HK-2 (cell line): Measurements from ENCODE around the gene KLHL29.

Experiments
- DNase-seq: peaks from one replicate; pipeline ENCODE4 v3.0.0-alpha.2; 2018; ENCODE audit not compliant: unreplicated experiment

The KLHL29 gene

DNA sequence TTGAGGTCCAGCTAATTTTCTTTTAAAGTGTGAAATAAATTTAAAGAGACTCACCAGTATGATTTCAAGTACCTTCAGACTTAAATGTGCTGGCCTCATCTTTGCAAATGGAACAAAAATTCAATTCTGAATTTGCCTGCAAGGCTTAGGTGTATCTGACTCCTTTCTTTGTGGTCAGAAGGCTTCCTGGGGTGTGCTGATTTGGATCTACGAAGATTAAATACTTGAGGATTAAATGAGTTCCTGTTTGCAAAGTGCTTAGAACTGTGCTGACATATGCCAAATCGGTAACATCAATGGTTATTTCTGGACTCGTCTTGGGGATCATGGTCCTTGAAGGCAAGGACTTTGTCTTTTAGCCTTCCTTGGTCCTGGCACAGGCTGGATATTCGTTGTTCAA lies 9.7 kb downstream of the KLHL29 start:
- no peak for DNase-seq

DNA sequence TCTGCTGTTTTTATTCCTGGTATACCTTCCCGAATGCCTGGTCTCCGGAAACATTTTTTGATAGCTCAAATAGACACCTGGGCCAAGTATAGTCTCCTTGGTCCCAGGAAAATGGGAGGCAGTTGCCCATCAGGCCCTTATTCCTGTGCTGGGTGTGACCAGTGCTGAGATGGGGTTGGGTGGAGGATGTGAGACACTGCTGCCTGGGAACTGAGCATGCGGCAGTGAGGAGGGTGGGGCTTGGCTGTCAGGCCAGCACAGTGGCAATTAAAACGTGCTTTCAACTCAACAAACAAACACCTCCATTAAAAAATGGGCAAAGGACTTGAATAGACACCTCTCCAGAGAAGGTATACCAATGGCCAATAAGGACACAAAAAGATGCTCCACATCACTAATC lies 12.5 kb downstream of the KLHL29 start:
- no peak for DNase-seq

DNA sequence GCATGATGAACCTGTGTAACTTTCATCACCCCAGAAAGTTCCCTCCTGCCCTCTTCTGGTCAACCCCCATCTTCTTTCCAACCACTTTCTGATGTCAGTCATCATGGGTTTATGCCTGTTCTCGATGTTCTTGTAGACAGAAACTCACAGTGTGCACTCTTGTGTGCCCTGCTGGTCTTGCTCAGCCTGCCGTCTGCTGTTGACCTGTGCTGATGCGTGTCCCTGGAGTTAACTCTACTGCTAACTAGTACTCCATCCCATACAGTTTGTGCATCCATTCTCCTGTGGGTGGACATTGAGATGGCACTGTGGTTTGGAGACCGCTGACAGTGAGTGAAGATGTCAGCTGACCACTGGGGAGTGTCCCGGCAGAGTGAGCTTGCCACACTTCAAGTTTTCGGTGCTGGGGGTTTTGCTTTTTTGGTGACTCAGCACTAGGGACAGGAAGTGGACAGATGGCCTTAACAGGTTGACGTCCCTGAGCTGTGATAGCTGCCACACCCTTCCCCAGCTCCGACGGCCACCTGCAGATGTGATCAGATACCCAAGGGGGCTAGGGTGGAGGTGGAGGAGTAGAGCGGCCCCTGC lies 14.8 kb downstream of the KLHL29 start:
- DNase-seq, result no peak

DNA sequence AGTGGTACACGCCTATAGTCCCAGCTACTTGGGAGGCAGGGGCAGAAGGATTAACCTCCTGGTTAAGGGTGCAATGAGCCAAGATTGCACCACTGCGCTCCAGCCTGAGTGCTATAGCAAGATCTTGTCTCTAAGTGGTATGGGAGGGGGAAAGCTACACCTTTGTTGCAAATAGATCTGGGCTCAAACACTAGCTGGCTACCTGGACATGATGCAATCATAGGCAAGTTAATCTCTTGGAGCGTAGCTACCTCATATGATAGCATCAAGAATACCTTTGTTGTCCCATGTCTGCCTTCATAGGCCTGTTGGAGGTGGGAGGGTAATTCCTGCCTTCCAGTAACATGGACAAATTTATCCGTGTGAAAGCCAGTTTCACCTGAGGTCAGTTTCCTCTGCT lies 15.7 kb downstream of the KLHL29 start:
- no peak for DNase-seq

DNA sequence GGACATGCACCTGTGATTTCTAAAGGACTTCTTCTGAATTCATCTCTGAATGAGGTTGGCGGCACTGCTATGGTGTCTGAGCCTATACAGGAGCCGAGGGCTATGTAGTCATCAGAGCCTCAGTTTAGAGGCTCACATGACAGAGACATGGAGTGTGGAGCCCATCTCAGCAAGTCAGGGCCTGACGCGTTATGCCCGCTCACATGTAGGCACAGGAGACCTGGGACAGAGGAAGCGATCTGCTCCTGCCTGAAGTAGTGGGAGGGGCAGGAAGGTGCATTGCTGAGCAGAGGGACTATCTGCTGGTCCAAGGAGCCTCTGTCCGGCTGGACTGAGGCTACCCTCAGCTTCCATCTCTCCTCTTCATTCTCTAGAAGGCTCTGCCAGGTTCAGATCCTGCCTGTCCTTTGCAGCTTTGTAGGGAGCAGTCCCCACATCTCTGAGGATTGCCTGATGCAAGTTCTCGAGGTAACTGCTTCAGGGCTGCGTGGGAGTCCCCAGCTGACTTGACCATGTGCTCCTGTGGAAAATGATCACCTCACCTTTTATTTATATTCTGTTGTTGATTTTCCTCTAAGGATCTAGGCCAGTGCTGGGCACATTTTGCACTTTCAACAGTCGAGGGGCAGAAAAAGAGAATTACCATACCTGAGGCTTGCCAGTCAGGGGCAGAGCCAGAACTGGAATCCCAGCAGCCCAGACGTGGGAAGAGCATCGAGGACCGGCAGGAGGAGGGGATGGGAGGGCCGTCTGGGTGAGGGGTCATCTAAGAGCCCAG lies 16.6 kb downstream of the KLHL29 start:
- no peak for DNase-seq

DNA sequence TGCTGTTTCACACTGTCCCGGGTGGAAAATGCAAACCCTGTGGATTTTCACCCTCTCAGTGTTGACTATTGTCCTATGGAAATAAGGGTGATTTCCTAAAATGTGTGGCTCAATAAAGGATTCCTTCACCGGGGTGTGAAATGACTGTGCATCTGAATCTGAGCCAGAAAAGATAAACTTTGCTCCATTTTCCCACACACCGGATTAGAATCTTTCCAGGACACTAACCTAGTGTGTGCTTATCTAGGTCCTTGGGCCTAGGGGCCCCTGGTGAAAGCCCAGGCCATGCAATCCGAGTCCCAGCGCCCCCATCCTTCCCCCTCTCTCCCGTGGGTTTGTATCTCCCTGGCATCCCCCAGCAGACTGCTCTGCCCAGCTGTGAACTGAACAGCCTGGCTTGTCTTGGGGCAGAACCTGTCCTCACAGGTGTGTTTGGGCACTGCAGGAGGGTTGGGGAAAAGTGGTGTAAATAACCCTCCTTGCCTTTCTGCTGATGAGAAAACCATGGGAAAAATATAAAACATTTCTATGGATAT lies 17.3 kb downstream of the KLHL29 start:
- no peak for DNase-seq

DNA sequence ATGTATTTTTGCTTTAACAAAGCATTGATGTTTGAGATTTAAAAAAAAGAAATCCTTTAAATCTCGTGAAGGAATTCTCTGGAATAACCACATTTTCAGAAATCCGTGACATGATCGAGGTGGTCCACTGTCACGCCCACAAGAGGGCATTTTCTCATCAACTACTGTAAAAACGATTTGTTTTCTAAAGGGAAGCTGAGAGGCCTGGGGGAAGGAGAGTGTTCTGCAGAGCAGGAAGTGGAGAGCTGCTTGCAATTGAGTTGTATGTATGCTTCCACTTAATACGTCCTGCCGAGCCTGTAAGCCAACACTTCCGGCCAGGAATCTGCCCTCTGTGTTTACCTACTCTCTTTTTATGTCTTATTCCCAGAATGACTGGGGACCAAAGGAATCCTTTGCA lies 19.4 kb downstream of the KLHL29 start:
- DNase-seq, result no peak

DNA sequence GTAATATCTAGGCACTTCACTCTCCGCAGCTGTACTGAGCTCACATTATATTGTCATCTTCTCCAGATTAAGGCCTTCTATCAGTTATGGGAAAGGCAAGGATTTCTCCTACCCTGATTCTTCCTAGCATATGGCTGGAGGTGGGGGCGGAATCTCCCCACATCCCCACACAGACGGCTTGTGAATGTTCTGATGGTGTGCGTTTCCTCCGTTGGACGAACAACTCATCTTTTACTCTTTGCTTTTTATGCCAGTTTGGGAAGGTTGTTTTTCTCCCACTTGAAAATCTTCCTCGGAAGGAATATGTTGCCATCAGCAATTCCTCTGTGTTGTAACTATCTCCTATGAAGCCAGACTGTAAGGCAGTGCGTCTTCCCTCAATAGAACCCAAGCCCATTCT lies 24.3 kb downstream of the KLHL29 start:
- DNase-seq, result no peak

DNA sequence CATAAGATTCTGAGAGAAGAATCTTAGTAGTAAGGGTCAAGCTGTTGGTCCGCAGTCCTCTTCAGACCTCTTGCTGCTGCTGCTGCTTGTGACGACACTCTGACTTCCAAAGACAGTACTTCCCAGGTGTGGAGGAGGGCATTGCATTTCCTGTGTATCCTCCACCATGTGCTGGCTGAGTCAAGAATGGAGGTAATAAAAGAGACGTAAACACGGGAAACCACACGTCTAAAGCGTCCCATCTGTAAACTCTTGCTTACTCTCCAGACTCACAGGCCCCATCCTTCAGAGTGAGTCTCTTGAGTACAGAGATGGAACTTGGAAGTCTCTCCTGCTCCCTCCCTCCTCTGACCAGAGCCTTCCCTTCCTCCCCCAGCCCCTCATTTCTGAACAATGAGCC lies 25.6 kb downstream of the KLHL29 start:
- no peak for DNase-seq

DNA sequence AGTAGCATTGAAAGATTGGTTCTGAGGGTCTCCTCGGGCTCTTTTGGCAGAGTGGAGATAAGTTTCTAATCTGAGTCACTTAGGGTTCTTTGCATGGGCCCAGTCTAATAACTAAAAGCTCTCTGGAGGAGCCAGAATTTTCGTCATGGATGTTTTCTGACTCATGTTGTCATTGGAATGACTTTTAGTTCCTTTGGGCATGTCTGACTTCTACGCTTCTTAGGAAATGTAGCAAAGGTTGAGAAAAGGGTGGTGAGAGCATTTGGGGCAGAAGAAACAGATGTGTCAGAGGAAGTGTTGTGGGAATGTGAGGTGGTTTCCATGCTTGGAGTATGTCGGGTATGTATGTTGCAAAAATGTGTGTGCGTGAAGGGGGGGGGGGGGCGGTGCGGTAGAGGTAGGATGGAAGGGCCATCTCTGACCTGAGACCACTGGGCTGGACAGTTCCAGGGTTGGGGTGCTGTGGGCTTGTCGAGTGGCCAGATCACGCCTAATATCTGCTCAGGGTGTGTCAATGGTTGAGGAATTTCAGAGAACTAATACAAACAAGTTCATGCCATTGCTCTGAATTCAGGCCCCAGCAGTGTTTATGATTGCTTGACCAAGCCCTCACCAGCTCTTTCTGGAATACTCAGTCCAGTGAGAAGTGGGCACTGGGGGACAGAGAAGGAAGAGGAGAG lies 26.9 kb downstream of the KLHL29 start:
- no peak for DNase-seq

DNA sequence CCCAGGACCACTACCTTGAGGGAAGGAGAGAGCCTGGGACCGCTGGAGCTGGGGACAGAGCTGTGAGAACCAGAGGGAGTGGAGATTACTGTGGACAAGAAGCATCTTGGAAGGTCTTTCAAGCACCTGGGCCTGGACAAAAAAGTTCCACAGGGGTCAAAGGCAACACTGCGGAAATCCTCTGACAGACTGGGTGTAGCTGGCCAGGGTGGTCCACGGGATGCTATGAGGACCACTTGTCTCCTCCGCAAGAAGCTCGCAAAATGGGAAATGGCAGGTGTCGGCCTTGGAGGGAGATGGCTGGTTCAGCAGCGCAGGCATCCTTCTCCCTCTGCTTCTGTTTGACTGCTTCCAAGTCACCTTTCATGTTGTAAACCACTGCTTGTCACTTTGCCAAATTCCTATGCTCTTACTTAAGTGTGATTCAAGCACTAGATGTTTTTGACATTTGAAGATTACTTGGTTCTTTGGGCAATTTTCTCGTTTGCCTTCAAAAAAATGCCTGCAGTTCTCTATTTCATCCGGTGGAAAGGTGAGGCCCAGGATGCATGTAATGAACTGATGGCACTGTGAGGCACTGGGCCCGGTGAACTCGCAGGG lies 27.7 kb downstream of the KLHL29 start:
- no peak for DNase-seq

DNA sequence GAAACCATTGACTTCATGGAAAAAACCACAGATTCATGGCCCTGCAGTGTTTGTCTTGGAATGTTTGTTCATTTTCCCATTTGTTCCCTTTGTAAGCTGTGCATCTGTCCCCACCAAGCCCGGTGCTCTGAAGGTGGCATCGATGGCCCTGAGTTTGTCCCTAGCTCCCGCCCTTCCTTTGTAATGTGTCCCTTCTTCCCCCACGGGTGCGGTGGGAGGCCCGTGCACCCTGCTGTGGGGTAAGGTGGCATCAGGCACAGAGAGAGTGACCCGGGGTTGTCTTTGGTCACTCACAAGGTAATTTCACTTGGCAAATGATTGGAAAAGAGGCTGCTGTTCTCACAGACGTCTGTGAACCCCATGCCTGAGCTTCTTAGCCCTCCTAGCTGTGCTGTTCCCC lies 28.7 kb downstream of the KLHL29 start:
- DNase-seq, result no peak

DNA sequence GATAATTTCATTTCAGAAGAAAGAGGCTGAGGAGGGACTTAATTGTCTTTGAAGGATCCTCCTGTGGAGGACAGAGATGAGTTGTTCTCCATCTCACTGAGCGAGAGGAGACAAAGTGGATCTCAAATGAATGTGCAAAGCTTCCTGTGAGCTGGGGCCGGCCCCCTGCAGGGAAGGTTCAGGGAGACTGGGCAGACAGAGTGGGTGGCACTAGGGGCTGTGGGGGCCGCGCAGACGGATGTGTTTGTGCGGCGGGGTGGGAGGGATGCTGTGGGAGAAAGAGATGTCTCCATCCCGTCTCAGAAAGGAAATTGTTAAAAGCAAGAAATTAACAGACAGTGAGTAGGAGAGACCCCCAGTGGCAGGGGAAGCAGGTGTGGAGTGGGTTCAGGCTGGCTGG lies 29.1 kb downstream of the KLHL29 start:
- no peak for DNase-seq

DNA sequence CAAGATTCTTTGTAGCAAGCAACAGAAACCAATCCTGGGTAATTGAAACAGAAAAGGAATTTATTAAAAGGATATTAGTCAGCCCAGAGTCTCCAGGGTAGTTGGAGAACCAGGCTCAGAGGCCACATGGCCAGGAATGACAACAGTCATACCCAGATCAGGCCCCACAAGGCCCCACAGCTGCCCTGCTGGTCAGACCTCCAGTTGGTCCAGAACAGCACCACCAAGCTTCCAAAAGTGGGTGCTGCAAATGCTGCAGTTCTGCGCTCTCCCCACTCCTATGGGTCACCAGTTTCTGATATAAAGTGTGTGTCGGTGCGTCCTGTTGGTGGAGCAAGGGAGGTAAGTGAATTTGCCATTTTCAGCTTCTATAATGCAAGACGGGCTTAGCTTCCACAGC lies 29.9 kb downstream of the KLHL29 start:
- DNase-seq, result peak; percentile 24

DNA sequence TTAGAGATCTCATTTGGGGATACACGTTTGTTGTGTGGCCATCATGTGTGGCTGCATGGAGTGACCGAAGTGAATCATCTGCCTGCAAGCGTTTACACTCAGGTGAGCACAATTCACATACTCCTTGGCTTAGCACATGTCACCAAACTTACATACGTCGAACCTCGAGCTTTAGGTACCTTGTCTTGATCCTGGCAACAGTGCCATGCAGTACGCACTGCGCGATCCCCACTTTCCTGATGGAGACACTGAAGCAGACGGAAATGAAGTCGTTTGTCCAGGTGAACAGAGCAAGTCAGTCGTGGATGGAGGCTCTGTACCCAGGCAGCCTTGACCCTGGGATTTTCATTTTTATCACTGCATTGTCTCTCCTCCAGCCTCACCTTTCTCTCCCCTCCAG lies 32.3 kb downstream of the KLHL29 start:
- no peak for DNase-seq

DNA sequence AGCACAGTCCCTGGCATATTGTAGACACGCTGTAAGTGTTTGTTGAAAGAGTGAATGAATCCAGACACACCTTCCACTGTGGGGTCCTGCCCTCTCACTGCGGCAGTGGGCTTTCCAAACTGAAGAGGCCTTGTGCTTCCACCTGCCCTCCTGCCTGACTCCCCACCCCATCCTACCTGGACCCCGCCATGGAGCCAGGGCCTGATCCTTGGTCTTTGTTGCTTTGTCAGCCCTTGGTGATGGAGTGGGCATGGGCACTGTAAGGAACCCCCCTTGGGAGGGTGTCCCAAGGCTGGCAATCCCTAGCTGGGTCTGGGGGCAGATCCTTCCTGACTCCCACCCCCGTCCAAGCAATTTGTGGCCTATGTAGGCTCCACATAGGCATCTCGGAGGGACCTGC lies 33.1 kb downstream of the KLHL29 start:
- DNase-seq, result no peak

DNA sequence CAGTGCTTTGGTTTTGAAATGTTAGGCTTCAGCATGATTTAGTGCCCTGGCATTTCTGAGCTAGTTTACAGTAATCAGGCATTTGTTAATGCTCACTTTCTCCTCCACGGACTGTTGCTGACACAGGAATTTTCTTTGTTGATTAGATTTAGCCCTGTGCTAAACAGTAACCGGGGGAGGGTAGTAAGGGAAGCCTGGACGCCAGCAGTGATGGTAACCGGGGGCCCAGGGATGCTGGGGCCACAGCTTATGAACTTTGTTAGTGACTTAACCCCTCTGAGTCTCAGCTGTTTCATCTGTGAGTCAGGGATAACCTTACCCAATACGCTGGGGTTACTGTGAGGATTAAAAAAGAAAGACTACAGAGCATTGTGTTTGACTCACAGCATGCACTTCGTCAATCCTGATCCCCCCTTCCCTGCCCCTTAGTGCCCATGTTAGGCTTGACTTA lies 33.5 kb downstream of the KLHL29 start:
- no peak for DNase-seq

DNA sequence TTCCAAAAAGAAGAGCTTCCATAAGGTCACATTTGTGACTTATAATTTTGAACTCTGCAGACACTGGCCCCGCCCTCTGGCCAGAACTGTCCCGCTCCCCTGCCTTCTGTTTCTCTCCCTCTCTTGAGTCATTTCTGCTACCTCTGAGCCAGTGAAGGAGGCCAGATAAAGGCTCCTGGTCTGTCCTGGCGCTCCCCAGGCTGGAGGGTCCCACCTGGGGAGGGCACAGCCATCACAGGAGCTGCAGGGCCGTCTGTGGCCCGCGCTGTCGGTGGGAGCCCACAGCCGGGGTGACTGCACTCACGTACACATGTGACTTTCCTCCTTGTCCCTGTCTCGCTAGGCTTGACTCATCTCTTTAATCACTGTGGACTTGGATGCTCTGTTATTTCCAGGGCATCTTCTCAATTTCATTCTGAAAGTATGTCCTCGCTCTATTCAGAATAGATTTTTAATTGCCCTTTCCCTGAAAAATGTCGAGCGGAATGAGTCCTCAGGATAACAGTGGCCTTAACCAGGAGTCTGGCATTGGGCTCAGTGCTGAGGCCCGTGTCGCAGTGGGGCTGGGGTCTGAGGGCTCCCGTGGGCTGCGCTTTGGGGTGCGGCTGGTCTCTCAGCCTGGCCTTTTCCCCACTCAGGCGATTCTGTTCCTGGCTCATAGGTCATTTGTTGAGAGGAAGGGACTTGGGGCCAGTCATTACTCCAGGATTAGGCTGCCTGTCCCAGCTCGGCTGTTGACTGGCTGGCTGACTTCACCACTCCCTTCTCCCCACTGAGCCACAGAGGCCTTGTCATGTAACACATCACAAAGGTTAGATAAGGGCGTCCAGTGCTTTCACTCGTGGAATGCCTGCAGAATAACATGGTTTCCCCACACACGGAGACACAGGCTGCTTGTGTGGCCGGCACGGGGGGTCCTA lies 34.5 kb downstream of the KLHL29 start:
- DNase-seq, result no peak

DNA sequence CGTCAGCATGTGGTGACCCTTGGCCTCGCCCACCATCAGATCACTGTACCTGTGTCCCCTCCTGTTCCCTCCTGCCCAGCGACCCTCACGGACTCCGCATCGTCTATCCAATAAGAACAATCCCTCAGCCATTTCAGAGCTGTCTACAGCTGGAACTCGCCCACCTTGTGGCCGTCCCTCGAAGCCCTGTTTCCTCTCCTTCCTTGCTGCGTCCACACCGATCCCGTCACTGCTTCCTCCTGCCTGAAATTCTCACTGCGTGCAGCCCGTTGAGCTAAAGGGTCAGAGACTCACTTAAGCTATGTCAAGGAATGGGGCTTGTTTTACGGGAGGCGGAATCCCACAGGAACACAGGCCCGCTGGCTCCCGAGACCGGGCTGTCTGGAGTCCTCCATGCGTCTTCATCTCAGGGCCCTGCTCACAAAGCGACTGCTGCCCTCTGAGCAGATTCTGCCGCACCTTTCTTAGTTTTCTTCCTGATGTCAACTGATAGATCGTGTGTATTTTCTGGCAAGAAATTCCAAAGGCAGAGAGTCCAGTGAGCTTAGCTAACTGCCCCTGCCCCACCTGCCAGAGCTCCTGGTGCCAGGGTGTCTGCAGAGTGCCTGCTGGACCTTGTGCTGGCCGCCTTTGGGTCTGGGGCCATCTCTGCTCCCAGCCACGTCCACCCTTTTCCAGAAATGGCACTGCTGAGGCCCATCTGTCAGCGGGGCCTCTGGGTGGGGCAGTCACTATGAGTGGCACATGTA lies 35.3 kb downstream of the KLHL29 start:
- no peak for DNase-seq

DNA sequence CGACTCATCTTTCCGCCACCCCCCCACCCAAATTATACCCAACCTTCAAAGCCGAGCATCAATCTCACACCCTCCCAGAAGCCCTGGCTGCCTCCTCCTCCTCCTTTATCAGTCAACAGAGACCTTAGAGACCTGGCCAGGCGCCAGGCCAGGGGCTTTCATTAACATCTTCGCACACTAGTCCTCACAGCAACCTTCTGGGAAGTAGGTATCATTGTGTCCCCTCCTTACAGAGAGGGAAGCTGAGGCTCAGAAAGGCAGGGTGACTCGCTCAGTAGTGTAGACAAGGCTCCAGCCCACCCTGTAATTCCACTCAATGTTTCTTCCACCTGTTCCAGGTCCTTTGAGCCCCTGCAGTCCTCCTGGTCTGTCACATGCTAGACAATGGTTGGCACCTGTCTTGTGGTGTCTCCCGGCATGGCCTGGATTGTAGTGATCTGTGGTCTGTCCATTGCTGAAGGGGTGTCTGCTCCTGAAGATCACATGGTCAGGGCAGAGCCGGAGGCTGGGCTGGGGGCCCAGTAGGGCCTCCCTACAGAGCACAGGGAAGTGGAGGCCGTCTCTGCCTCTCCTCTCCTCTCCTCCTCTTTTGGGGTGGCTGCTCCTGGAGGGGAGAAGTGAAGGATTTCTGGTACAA lies 36.0 kb downstream of the KLHL29 start:
- no peak for DNase-seq
